Activated naive CD4-positive, alpha-beta T cell treated with anti-CD3 and anti-CD28 coated beads for 36 hours (primary cell): Measurements from ENCODE around the gene ATF1. TPM values are rescaled to one million over a fixed set of nuclear protein-coding genes. Genes with fewer than 3 reads are reported as not detected.
"Not testable (repeated sequence)": the region's sequence is repeated elsewhere in the genome, so short reads cannot be mapped to it uniquely, and the experiment has no call there.

Source experiments
- CTCF ChIA-PET: fragments of 350-600 bp; sonication (Branson Sonifier 250); formaldehyde crosslinking; loops from one replicate; lab custom pipeline; 2021; ENCODE audit warnings: antibody characterized with exemption; lab: Charles Lee
- DNase-seq: peaks from one replicate; pipeline ENCODE4 v3.0.0-alpha.2; 2020
- H3K27ac Mint-ChIP-seq: one replicate; pipeline ENCODE4 v1.8.0; 2021; ENCODE audit warnings: mild to moderate bottlenecking, mixed read lengths
- H3K27me3 Mint-ChIP-seq: one replicate; pipeline ENCODE4 v1.8.0; 2021; ENCODE audit warnings: low read depth, mixed read lengths
- H3K36me3 Mint-ChIP-seq: one replicate; pipeline ENCODE4 v1.8.0; 2021; ENCODE audit warnings: low read depth, mixed read lengths
- H3K4me1 Mint-ChIP-seq: one replicate; pipeline ENCODE4 v1.8.0; 2021; ENCODE audit warnings: low read depth, mixed read lengths
- H3K4me3 Mint-ChIP-seq: one replicate; pipeline ENCODE4 v1.8.0; 2021; ENCODE audit warnings: mild to moderate bottlenecking, moderate library complexity, mixed read lengths
- H3K9me3 Mint-ChIP-seq: one replicate; pipeline ENCODE4 v1.8.0; 2021; ENCODE audit warnings: mixed read lengths
- intact Hi-C: fragments of 100-400 bp; cut with micrococcal nuclease; formaldehyde crosslinking; loops from one replicate; pipeline ENCODE4 v1.15.1; 2023
- total RNA-seq, 2 experiments: library from RNA; stranded (reverse); gene quantifications; one replicate each; pipeline ENCODE4 v1.2.3, GENCODE V29; 2021

ATF1 gene
- total RNA-seq, 2 experiments from 2014 or later: 43.3 to 48.5 TPM

DNA sequence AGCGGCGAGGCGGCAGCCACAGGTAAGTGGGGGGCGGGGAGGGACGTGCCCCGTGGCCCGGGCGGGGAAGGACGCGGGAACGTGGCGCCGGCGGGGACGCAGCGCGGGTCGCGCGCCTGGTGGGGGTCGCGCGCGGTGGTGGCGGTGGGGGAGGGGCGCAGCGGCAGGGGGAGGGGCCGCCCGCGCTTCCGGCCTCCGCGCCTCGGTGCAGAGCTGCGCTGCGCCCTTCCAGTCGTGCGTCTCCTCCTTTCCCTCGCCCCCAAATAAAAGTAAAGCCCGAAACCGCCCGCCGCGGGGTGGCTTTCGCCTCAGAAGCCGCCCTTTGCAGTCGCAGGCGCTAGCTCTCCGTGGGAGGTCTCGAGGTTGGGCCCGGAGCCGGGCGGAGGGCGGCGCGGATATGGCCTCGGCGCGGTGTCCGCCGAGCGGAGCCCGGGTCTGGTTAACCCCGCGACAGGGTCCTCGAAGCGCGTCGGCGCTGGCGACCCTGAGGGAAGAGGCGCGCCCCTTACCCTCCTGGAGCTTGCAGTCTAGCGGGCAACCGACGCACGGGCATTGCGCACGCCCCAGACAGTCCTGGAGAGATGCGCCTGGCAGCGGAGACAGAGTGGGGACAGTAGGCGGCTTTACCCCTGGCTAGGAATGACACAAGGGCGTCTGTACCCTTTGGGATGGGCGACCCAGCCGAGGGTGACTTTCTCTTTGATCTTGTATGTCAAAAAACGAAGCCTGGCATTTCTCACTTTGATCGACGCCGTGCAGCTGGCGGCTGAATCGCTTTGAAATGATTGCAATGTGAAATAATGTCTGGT lies 589 bp downstream of the ATF1 start:
- intact Hi-C loops: loop anchor here (1.0 to 10.0 kb wide), 10 partner anchors 61 to 652 kb away; partner anchors contain the start of genes BIN2, COX14, DIP2B and POU6F1
- peak overlapping the region; percentile 83 for H3K4me3 Mint-ChIP-seq
- peak; percentile 58 for DNase-seq
- CTCF ChIA-PET: interaction anchor here (0.6 to 2.9 kb wide), 18 partner anchors 9 to 649 kb away, joined by 3 to 41 read pairs (median 4); partner anchors contain the start of genes DIP2B and SLC11A2
- H3K4me1 Mint-ChIP-seq: peaks cover 38% of the 10 kb centered on the region
- no peaks in the 10 kb centered on the region for H3K27me3 Mint-ChIP-seq
- peaks cover 4% of the 10 kb centered on the region for H3K9me3 Mint-ChIP-seq
- H3K36me3 Mint-ChIP-seq: peaks cover 8% of the 10 kb centered on the region
- H3K27ac Mint-ChIP-seq: peak overlapping the region; percentile 94

DNA sequence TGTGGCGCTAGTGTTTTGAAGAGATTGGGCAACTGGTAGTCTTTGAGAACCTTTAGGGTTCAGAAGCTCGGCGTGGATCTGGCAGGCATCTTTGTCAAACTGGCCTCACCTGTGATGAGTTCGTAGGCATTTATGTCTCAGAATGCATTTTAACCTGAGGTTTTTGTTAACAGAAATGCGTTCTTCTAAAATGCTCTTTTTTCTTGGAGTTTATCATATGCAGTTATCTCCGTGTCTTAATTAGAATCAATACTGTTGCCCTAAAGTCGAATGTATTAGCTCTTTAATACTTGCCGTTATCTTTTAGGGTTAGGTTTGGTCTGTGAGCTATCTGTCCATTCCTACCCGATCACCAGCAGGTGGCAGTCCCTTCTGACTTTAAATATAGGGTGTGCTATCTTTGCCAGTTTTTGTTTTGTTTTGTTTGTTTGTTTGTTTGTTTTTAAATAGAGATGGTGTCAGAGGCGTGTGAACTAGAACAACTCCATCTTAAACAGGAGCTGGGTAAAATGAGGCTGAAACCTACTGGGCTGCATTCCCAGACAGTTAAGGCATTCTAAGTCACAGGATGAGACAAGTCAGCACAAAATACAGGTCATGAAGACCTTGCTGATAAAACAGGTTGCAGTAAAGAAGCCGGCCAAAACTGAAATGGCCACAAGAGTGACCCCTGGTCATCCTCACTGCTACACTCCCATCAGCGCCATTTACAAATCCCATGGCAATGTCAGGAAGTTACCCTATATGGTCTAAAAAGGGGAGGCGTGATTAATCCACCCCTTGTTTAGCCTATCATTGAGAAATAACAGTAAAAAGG lies 1.4 kb downstream of the ATF1 start:
- H3K4me3 Mint-ChIP-seq: peak overlapping the region; percentile 83
- CTCF ChIA-PET: interaction anchor here (0.6 to 2.9 kb wide), 21 partner anchors 8 to 912 kb away, joined by 3 to 41 read pairs (median 4); partner anchors contain the start of genes DIP2B and SLC11A2
- H3K27me3 Mint-ChIP-seq: no peaks in the 10 kb centered on the region

GRCh38 chr12:50768391-50768790 lies 4.5 kb downstream of the ATF1 start:
- peaks cover 8% of the 10 kb centered on the region for H3K9me3 Mint-ChIP-seq
- no peak overlapping the region for H3K4me3 Mint-ChIP-seq
- intact Hi-C loops: loop anchor here (10.0 kb wide), 3 partner anchors 446 to 556 kb away; partner anchors contain the start of genes BIN2 and POU6F1
- no peaks in the 10 kb centered on the region for H3K27me3 Mint-ChIP-seq
- peaks cover 25% of the 10 kb centered on the region for H3K4me1 Mint-ChIP-seq
- CTCF ChIA-PET: interaction anchor here (0.5 to 2.1 kb wide), 5 partner anchors 25 to 264 kb away, joined by 3 to 10 read pairs (median 3); partner anchors contain the start of gene DIP2B
- H3K27ac Mint-ChIP-seq: no peak overlapping the region
- no peak for DNase-seq
- H3K36me3 Mint-ChIP-seq: peaks cover 21% of the 10 kb centered on the region

More for the DNA sequence above, 1.4 kb downstream of the ATF1 start:
- H3K9me3 Mint-ChIP-seq: peaks cover 4% of the 10 kb centered on the region
- peaks cover 8% of the 10 kb centered on the region for H3K36me3 Mint-ChIP-seq
- intact Hi-C loops: loop anchor here (1.0 to 10.0 kb wide), 9 partner anchors 60 to 653 kb away; partner anchors contain the start of genes BIN2, COX14, DIP2B and POU6F1
- H3K27ac Mint-ChIP-seq: peak overlapping the region; percentile 94
- H3K4me1 Mint-ChIP-seq: peaks cover 38% of the 10 kb centered on the region
- DNase-seq: peak; percentile 67

DNA sequence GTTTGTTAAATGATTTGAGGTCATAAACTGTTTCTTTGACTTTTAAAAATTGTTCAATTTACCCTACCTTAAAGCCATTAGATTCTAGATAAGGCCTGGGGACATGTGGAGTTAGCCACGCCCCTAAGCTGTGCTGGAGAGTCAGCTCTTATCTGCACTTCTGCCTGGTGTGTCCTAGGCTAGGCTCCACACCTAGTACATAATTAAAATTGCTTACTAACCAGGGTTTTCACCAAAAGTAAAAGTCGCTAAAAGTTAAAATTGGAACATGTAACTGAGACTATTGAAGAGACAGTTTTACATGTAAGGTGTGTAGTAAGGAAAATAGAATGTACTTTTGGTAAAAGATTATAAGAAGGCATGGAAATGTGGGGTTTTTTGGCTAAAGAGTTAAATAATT lies 4.9 kb downstream of the ATF1 start:
- CTCF ChIA-PET: interaction anchor here (0.6 to 1.5 kb wide), 3 partner anchors 24 to 264 kb away, joined by 3 read pairs; partner anchors contain the start of gene DIP2B
- not testable (repeated sequence) for H3K27me3 Mint-ChIP-seq
- intact Hi-C loops: loop anchor here (10.0 kb wide), 3 partner anchors 446 to 556 kb away; partner anchors contain the start of genes BIN2 and POU6F1

DNA sequence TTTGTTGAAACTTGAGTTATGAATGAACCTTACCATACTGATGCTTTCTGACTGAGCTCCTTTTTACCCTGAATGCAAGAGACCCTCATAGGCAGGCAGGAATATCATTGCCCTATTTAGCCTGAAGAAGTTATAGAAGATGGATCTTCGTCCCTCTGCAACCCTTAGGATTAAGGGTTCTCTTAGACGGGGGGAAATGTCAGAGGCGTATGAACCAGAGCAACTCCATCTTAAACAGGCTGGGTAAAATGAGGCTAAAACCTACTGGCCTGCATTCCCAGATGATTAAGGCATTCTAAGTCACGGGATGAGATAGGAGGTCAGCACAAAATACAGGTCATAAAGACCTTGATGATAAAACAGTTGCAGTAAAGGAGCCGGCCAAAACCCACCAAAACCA lies 7.5 kb downstream of the ATF1 start:
- Mint-ChIP-seq H3K36me3 (peaks cover 20% of the 10 kb centered on the region), H3K4me3 (no peak overlapping the region), H3K9me3 (peaks cover 8% of the 10 kb centered on the region), H3K4me1 (peaks cover 27% of the 10 kb centered on the region), H3K27me3 (no peaks in the 10 kb centered on the region), H3K27ac (no peak overlapping the region)
- CTCF ChIA-PET: interaction anchor here (0.8 kb wide), 1 partner anchor 255 kb away, joined by 3 read pairs; no protein-coding TSS in a partner anchor
- intact Hi-C loops: no loop called here
- DNase-seq: no peak

More for the DNA sequence above, 4.9 kb downstream of the ATF1 start:
- H3K4me3 Mint-ChIP-seq, H3K27ac Mint-ChIP-seq, H3K9me3 Mint-ChIP-seq, DNase-seq: not testable (repeated sequence)
- peaks cover 18% of the 10 kb centered on the region for H3K36me3 Mint-ChIP-seq
- H3K4me1 Mint-ChIP-seq: peaks cover 29% of the 10 kb centered on the region

DNA sequence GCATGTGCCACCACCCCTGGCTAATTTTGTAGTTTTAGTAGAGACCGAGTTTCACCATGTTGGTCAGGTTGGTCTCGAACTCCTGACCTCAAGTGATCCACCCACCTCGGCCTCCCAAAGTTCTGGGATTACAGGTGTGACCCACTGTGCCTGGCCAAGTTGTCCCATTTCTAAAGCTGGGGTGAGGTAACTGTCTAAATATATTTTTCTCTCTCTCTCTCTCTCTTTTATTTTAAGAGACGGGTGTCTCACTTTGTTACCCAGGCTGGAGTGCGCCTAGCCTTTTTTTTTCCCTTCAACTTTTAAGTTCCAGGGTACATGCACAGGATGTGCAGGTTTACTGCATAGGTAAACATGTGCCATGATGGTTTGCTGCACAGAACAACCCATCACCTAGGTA lies 8.6 kb downstream of the ATF1 start:
- Mint-ChIP-seq H3K27me3 (no peaks in the 10 kb centered on the region), H3K36me3 (peaks cover 20% of the 10 kb centered on the region), H3K4me1 (peaks cover 29% of the 10 kb centered on the region), H3K9me3 (peaks cover 8% of the 10 kb centered on the region), H3K27ac (no peak overlapping the region), H3K4me3 (no peak overlapping the region)
- no peak for DNase-seq
- CTCF ChIA-PET: interaction anchor here (2.8 kb wide), 1 partner anchor 8 kb away, joined by 12 read pairs; no protein-coding TSS in a partner anchor
- intact Hi-C loops: no loop called here

DNA sequence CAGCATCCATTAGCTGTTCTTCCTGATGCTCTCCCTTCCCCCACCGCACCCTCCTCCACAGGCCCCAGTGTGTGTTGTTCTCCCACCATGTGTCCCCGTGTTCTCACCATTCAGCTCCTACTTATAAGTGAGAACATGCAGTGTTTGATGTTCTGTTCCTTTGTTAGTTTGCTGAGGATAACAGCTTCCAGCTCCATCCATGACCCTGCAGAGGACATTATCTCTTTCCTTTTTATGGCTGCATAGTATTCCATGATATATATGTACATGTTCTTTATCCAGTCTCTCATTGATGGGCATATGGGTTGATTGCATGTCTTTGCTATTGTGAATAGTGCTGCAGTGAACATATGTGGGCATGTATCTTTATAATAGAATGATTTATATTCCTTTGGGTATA lies 9.0 kb downstream of the ATF1 start:
- intact Hi-C loops: no loop called here
- peaks cover 29% of the 10 kb centered on the region for H3K4me1 Mint-ChIP-seq
- no peak overlapping the region for H3K4me3 Mint-ChIP-seq
- H3K27me3 Mint-ChIP-seq: no peaks in the 10 kb centered on the region
- no peak for DNase-seq
- CTCF ChIA-PET: interaction anchor here (2.8 kb wide), 1 partner anchor 8 kb away, joined by 12 read pairs; no protein-coding TSS in a partner anchor
- no peak overlapping the region for H3K27ac Mint-ChIP-seq
- H3K36me3 Mint-ChIP-seq: peaks cover 20% of the 10 kb centered on the region
- peaks cover 8% of the 10 kb centered on the region for H3K9me3 Mint-ChIP-seq

GRCh38 chr12:50775251-50775650 lies 11.3 kb downstream of the ATF1 start:
- peaks cover 30% of the 10 kb centered on the region for H3K4me1 Mint-ChIP-seq

DNA sequence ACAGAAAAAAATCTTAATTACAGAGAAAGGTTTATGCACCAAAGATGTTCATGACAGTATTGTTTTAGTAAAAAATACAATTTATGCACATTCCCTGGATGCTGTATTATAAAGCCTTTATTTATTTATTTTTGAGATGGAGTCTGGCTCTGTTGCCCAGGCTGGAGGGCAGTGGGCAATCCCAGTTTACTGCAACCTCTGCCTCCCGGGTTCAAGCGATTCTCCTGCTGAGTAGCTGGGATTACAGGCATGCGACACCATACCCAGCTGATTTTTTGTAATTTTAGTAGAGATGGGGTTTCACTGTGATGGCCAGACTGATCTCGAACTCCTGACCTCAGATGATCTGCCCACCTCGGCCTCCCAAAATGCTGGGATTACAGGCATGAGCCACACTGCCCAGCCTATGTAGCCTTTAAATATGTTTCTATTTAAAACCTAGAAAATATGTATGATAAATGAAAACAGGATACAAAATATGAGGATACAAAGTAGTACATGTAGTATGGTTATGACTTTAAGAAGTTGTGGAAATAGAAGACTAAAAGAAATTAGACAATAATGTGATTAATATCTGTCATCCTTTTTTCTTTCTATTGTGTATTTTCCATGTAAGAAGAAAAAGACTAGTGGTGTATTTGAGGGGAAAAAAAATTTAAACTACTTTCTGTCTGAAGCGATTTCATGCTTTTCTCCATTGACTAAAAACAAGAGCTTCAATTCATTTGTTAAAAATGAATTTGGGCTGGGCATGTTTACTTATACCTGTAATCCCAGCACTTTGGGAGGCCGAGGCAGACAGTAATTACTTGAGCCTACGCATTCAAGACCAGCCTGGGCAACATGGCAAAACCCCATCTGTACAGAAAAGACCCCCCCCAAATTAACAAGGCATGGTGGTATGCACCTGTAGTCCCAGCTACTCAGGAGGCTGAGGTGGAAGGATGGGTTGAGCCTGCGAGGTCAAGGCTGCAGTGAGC lies 13.1 kb downstream of the ATF1 start:
- intact Hi-C loops: no loop called here
- H3K27ac Mint-ChIP-seq: peak overlapping the region; percentile 50
- no peaks in the 10 kb centered on the region for H3K27me3 Mint-ChIP-seq
- H3K4me1 Mint-ChIP-seq: peaks cover 30% of the 10 kb centered on the region
- CTCF ChIA-PET: interaction anchor here (0.8 kb wide), 1 partner anchor 12 kb away, joined by 3 read pairs; no protein-coding TSS in a partner anchor
- H3K36me3 Mint-ChIP-seq: peaks cover 13% of the 10 kb centered on the region
- H3K9me3 Mint-ChIP-seq: peaks cover 4% of the 10 kb centered on the region
- H3K4me3 Mint-ChIP-seq: no peak overlapping the region
- DNase-seq: no peak

More at GRCh38 chr12:50775251-50775650, 11.3 kb downstream of the ATF1 start:
- Mint-ChIP-seq H3K27ac (no peak overlapping the region), H3K36me3 (peaks cover 21% of the 10 kb centered on the region), H3K9me3 (peaks cover 4% of the 10 kb centered on the region), H3K27me3 (no peaks in the 10 kb centered on the region), H3K4me3 (no peak overlapping the region)
- intact Hi-C loops: no loop called here
- CTCF ChIA-PET: interaction anchor here (0.7 to 2.8 kb wide), 3 partner anchors 10 to 429 kb away, joined by 4 to 12 read pairs (median 4); no protein-coding TSS in a partner anchor
- DNase-seq: no peak

GRCh38 chr12:50778663-50779590 lies 15.0 kb downstream of the ATF1 start:
- Mint-ChIP-seq H3K9me3 (no peaks in the 10 kb centered on the region), H3K27ac (no peak overlapping the region), H3K36me3 (peaks cover 5% of the 10 kb centered on the region), H3K4me3 (no peak overlapping the region), H3K4me1 (peaks cover 26% of the 10 kb centered on the region), H3K27me3 (no peaks in the 10 kb centered on the region)
- intact Hi-C loops: no loop called here
- CTCF ChIA-PET: interaction anchor here (1.4 kb wide), 1 partner anchor 14 kb away, joined by 5 read pairs; no protein-coding TSS in a partner anchor
- DNase-seq: no peak
